IMR-90 (cell line): ENCODE results near the gene SMAP1. TPM values are rescaled to one million over a fixed set of nuclear protein-coding genes. Genes with fewer than 3 reads are reported as not detected.

Source experiments
- ATAC-seq: fragments of 200-7000 bp; cut with Tn5 transposase; 2 replicates; pipeline ENCODE4 v1.9.1; 2020; ENCODE audit warnings: low read depth, mild to moderate bottlenecking, moderate library complexity
- BruUV-seq: library from RNA; stranded (reverse); fragments of 400-500 nt; replicated peaks from 2 replicates; lab custom pipeline; 2021; lab: Mats Ljungman, UMichigan
- CTCF ChIA-PET: fragments of 300-600 bp; formaldehyde crosslinking; extraction: SDS; loops from one replicate; lab custom pipeline; 2021; ENCODE audit warnings: antibody characterized with exemption; lab: Yijun Ruan, JAX
- POLR2A ChIA-PET: fragments of 300-600 bp; sonication (Branson Sonifier 250); formaldehyde crosslinking; loops from one replicate; lab custom pipeline; 2022; ENCODE audit warnings: antibody characterized with exemption; ENCODE audit not compliant: unreplicated experiment; lab: Charles Lee
- DNase-seq: peaks from one replicate; pipeline ENCODE4 v3.0.0; 2013
- H2AFZ ChIP-seq: replicated peaks from 2 replicates; pipeline ENCODE3; 2013; ENCODE audit warnings: low read length, mild to moderate bottlenecking; ENCODE audit not compliant: poor library complexity
- H2AK5ac ChIP-seq: 2 replicates; pipeline ENCODE4 v1.6.1; 2013; ENCODE audit warnings: low read depth, low read length, inconsistent platforms
- H2AK9ac ChIP-seq: replicated peaks from 2 replicates; pipeline ENCODE3; 2013; ENCODE audit warnings: mild to moderate bottlenecking, low read depth, low read length, moderate library complexity; ENCODE audit not compliant: poor library complexity
- H2BK120ac ChIP-seq: 2 replicates; pipeline ENCODE4 v1.6.1; 2013; ENCODE audit warnings: low read depth, low read length, inconsistent platforms
- H2BK15ac ChIP-seq: 3 replicates; pipeline ENCODE4 v1.6.1; 2013; ENCODE audit warnings: low read depth, low read length, inconsistent platforms
- H2BK20ac ChIP-seq: 2 replicates; pipeline ENCODE4 v1.6.1; 2013; ENCODE audit warnings: low read depth, mild to moderate bottlenecking, inconsistent platforms, low read length, moderate library complexity
- H2BK5ac ChIP-seq: 2 replicates; pipeline ENCODE4 v1.6.1; 2013; ENCODE audit warnings: mild to moderate bottlenecking, low read depth, low read length, inconsistent platforms; ENCODE audit not compliant: poor library complexity, severe bottlenecking
- H3K14ac ChIP-seq: replicated peaks from 2 replicates; pipeline ENCODE4 v1.6.1; 2013; ENCODE audit warnings: low read depth, low read length, inconsistent platforms
- H3K18ac ChIP-seq: 2 replicates; pipeline ENCODE4 v1.6.1; 2013; ENCODE audit warnings: low read depth, low read length, control low read depth
- H3K23ac ChIP-seq: 2 replicates; pipeline ENCODE4 v1.6.1; 2013; ENCODE audit warnings: low read depth, low read length, inconsistent platforms
- H3K27ac ChIP-seq: 2 replicates; pipeline ENCODE4 v1.5.1; 2013; ENCODE audit warnings: mild to moderate bottlenecking, control low read depth, low read length; ENCODE audit not compliant: insufficient read depth
- H3K27me3 ChIP-seq: 2 replicates; pipeline ENCODE4 v1.6.1; 2013; ENCODE audit warnings: low read length; ENCODE audit not compliant: control insufficient read depth, insufficient read depth
- H3K36me3 ChIP-seq: 2 replicates; pipeline ENCODE4 v1.6.1; 2013; ENCODE audit warnings: low read length, mixed read lengths; ENCODE audit not compliant: control insufficient read depth, insufficient read depth
- H3K4ac ChIP-seq: 2 replicates; pipeline ENCODE4 v1.6.1; 2013; ENCODE audit warnings: low read depth, low read length, inconsistent platforms
- H3K4me1 ChIP-seq: 2 replicates; pipeline ENCODE4 v1.6.1; 2013; ENCODE audit warnings: low read length, mixed read lengths; ENCODE audit not compliant: control insufficient read depth, insufficient read depth
- H3K4me2 ChIP-seq: 2 replicates; pipeline ENCODE4 v1.6.1; 2013; ENCODE audit warnings: low read depth, mild to moderate bottlenecking, control low read depth, low read length, moderate library complexity
- H3K4me3 ChIP-seq: 2 replicates; pipeline ENCODE4 v1.5.1; 2013; ENCODE audit warnings: low read depth, mild to moderate bottlenecking, control low read depth, low read length, moderate library complexity; ENCODE audit not compliant: insufficient read depth
- H3K56ac ChIP-seq: 2 replicates; pipeline ENCODE4 v1.6.1; 2013; ENCODE audit warnings: low read length, inconsistent platforms; ENCODE audit not compliant: insufficient read depth; ENCODE audit errors: extremely low read depth
- H3K79me1 ChIP-seq, 2 experiments: 2 replicates each; pipeline ENCODE4 v1.6.1; 2013; ENCODE audit warnings: low read length in 2 of 2, inconsistent platforms in 1 of 2, low read depth in 1 of 2
- H3K9ac ChIP-seq: 2 replicates; pipeline ENCODE4 v1.6.1; 2013; ENCODE audit warnings: low read depth, low read length, control low read depth
- H3K9me1 ChIP-seq: 2 replicates; pipeline ENCODE4 v1.6.1; 2013; ENCODE audit warnings: low read length, inconsistent platforms; ENCODE audit not compliant: insufficient read depth
- H3K9me3 ChIP-seq: 2 replicates; pipeline ENCODE4 v1.6.1; 2013; ENCODE audit warnings: low read length; ENCODE audit not compliant: control insufficient read depth, insufficient read depth
- H4K20me1 ChIP-seq: 2 replicates; pipeline ENCODE4 v1.6.1; 2013; ENCODE audit warnings: low read length, inconsistent platforms; ENCODE audit not compliant: insufficient read depth
- H4K5ac ChIP-seq: 2 replicates; pipeline ENCODE4 v1.6.1; 2013; ENCODE audit warnings: mild to moderate bottlenecking, low read depth, low read length, control low read depth
- H4K8ac ChIP-seq, 2 experiments: 2 replicates each; pipeline ENCODE4 v1.6.1; 2013; ENCODE audit warnings: low read depth in 2 of 2, low read length in 2 of 2, control low read depth in 1 of 2, inconsistent platforms in 1 of 2
- H4K91ac ChIP-seq: 2 replicates; pipeline ENCODE4 v1.6.1; 2013; ENCODE audit warnings: low read depth, low read length, inconsistent platforms; ENCODE audit not compliant: insufficient read depth
- CEBPB ChIP-seq: IDR thresholded peaks from 2 replicates; pipeline ENCODE4 v1.6.1; 2012; ENCODE audit warnings: low read depth, low read length, improper control_type of control experiment
- WGBS, 2 experiments: methylation state at CpG; one replicate each; pipeline versions ENCODE4 v1.1.5 to v1.1.7; 2013; ENCODE audit warnings: missing lambda C conversion rate in 2 of 2; ENCODE audit not compliant: insufficient read length in 1 of 2; ENCODE audit errors: extremely low coverage in 2 of 2; 5-methylcytosine and 5-hydroxymethylcytosine counted together
- dilution Hi-C: fragments of 300-500 bp; cut with HindIII; formaldehyde crosslinking; loops from one replicate; pipeline ENCODE4 v1.14.3; 2018; ENCODE audit warnings: low sequenced_read_pairs; ENCODE audit not compliant: unreplicated experiment
- in situ Hi-C: fragments of 300-500 bp; cut with MboI; formaldehyde crosslinking; loops from 3 replicates; pipeline ENCODE4 v1.14.3; 2019; ENCODE audit warnings: low sequenced_read_pairs, inconsistent platforms, mixed read lengths
- intact Hi-C: fragments of 100-400 bp; cut with micrococcal nuclease; formaldehyde crosslinking; loops from 2 replicates; pipeline ENCODE4 v1.10.0; 2022
- polyA plus RNA-seq, 3 experiments: library from polyadenylated mRNA; depleted of rRNA; stranded (reverse); fragments of >200 nt; gene quantifications; 2 replicates each; pipeline ENCODE4 v1.2.3, GENCODE V29; 2012; ENCODE audit warnings: low replicate concordance in 1 of 3
- total RNA-seq: library from RNA; depleted of rRNA; stranded (reverse); fragments of >200 nt; gene quantifications from 2 replicates; pipeline ENCODE4 v1.2.3, GENCODE V29; 2012
- TF ChIP-seq, protein P1 (sequence below): fragments of 150-350 bp; IDR thresholded peaks from 2 replicates; pipeline ENCODE4 v1.6.1; 2016; ENCODE audit warnings: low read depth, mild to moderate bottlenecking, low read length, moderate library complexity, borderline replicate concordance

SMAP1 gene
- total and polyA plus RNA-seq, 2 of the 4 experiments (the other 2 are of a cell fraction), result 14.8 to 16.7 TPM

DNA sequence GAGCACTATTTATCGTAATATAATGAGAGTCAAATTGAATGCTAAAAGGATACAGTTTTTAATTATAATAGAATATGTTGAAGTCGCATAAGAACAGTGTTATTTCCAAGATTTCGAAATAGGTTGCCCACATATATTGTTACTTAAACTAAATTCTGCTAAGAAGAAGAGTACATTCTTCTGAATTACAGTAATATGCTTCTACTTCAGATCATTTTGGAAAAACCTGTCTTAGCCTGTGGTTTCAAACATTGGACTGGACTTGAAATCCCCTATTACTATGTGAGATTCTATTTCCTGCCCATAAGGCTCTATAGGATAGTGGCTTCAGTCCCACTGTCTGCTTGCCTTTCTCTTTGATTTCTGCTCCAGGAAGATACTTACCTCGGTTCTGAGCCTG lies 152.0 kb downstream of the SMAP1 start:
- WGBS, 2 experiments, result no CpG with 5 or more reads among the region's 4 CpGs
- Histone ChIP-seq H3K56ac (no peak overlapping the region), H2BK120ac (no peak overlapping the region), H2BK5ac (peak overlapping the region; percentile 41), H3K9ac (no peak overlapping the region), H3K9me1 (no peaks in the 10 kb centered on the region), H3K4ac (no peak overlapping the region), H3K23ac (no peak overlapping the region), H2BK15ac (no peak overlapping the region), H2AFZ (no peak overlapping the region), H3K9me3 (no peaks in the 10 kb centered on the region), H3K4me3 (no peak overlapping the region), H4K5ac (no peak overlapping the region), H3K27me3 (no peaks in the 10 kb centered on the region), H2AK9ac (no peak overlapping the region), H4K91ac (no peak overlapping the region), H3K18ac (no peak overlapping the region), H3K36me3 (no peaks in the 10 kb centered on the region), H4K20me1 (no peaks in the 10 kb centered on the region), H3K4me2 (no peak overlapping the region), H3K79me1 (no peaks in the 10 kb centered on the region), H2AK5ac (no peak overlapping the region), H3K27ac (no peak overlapping the region), H4K8ac (no peak overlapping the region), H3K4me1 (no peaks in the 10 kb centered on the region), H3K14ac (no peak overlapping the region), H2BK20ac (no peak overlapping the region)
- ChIA-PET POLR2A (no interaction called here), CTCF (interaction anchor here (0.7 kb wide), 1 partner anchor 24 kb away, joined by 3 read pairs; no protein-coding TSS in a partner anchor)
- BruUV-seq, result no TSS peak
- dilution Hi-C loops (no loop called here), in situ Hi-C loops (no loop called here), intact Hi-C loops (no loop called here)
- ATAC-seq (no peak), DNase-seq (peak; percentile 32)
- TF ChIP-seq, protein P1, sequence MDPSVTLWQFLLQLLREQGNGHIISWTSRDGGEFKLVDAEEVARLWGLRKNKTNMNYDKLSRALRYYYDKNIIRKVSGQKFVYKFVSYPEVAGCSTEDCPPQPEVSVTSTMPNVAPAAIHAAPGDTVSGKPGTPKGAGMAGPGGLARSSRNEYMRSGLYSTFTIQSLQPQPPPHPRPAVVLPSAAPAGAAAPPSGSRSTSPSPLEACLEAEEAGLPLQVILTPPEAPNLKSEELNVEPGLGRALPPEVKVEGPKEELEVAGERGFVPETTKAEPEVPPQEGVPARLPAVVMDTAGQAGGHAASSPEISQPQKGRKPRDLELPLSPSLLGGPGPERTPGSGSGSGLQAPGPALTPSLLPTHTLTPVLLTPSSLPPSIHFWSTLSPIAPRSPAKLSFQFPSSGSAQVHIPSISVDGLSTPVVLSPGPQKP, result no peak
- TF ChIP-seq CEBPB, result peak; percentile 58
